ENCODE results near the gene NDST3.
"Not testable (repeated sequence)": the region's sequence is repeated elsewhere in the genome, so short reads cannot be mapped to it uniquely, and the experiment has no call there.

The NDST3 gene

DNA sequence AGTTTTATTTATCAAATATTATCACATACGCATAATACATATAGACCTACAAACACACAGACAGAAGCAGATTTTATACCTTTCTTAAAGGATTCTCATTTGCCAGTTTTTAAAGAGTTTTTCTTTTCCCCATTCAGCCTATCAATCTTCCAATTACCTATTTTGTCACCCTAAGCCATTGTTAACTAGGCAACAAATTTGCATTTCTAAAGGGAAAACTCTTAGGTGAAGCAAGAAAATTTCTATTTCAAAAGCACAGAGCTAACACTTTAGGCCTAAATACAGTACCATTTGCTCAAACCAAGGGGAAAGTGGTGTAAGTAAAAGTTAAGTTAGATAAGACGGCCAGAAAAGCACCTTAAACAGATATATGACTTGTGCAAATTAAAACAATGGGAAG, 156.6 kb downstream of the NDST3 start:
- no peak for DNase-seq

DNA sequence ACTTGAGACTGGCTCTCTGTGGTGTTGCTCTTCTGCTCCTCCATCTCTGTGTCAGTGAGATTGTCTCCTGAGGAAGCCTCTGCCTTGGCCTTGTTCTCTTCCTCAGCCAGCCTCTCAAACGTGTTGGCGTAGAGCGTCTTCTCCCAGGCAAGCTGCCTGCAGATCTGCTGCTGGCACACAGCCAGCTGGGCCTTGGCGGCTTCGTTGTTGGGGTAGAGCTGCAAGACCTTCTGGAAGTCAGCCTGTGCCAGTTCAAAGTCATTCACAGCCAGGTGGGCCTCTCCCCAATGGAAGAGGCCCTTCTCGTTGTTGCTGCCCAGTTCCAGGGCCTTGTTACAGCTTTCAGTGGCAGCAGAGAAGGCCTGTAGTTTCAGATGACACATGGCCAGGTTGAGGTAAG, 159.1 kb downstream of the NDST3 start:
- DNase-seq = no peak

DNA sequence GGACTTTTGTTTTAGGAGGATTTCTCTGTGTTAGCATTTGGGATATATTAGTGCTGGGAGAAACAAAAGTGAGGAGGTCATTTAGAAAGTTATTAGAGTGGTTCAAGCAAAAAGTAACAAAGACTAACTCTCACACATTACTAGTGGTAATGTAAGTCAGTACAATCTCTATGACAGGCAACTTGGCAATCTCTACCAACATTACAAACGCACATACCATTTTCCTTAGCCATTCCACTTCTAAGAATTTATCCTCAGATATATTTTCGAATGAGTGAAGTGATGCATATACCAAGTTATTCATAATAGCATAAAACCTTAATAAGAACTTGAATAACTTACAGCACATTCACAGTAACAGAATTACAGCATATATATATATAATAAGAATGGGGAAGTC, 172.3 kb downstream of the NDST3 start:
- no peak for DNase-seq

DNA sequence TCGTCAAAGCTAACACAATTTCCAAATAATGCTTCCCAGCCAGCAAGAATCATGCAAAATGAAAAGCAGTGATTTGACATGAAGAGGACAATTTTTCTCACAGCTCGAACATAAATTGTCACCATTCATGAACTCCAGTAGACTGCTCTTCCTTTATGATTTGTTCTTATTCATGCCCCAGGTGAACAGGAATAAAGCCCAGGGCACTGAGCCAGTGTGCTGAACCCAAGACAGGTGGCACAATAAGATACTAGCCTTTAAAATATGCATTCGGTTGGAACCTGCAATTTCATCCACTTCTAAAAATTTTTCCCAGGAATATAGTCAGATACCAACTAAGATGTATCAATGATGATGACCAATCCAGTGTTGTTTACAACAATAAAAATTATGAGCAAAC, 178.8 kb downstream of the NDST3 start:
- no peak for DNase-seq

DNA sequence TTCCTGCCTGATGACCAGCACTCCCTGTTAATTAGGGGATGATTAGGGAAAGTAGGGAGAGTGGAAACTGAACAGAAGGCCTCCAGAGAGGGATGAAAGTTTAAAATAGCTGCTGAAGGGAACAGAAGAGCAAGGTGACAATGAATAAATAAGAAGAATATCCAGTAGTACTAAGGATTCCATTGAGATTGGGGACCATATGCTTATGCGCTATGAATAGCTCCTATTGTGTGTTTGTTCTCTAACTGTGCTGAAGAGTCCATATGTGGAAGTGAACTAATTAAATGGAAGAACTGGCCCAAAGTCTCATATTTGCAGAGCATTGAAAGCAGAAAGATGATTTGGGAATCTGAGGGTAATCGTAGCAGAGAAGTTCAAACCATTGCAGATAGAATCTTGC, 181.5 kb downstream of the NDST3 start:
- DNase-seq = no peak

DNA sequence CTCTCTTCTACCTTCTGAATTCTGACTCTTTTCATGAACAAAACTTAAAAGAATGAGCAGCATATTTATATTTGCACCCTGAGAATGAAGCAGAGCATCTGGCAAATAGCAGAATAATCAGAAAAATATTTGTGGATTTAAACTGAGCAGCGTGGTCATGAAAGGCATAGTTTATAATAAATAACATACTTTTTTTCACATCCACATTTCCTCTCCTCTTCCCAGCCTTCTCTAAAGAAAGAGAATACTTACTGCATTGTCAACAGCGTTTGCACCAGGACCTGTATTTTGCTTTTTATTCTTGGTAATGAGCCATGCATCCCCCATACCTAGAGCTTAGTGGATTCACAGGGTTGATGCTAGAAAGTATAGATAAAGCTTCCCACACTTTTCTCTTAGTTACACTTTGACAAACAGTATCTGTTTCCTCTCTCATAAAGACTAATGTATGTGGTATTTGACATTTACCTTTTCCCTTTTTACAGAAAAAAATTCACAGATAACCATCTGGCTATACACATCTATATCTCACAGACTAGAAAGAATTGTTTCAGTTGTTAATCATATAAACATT, 187.0 kb downstream of the NDST3 start:
- DNase-seq = no peak

DNA sequence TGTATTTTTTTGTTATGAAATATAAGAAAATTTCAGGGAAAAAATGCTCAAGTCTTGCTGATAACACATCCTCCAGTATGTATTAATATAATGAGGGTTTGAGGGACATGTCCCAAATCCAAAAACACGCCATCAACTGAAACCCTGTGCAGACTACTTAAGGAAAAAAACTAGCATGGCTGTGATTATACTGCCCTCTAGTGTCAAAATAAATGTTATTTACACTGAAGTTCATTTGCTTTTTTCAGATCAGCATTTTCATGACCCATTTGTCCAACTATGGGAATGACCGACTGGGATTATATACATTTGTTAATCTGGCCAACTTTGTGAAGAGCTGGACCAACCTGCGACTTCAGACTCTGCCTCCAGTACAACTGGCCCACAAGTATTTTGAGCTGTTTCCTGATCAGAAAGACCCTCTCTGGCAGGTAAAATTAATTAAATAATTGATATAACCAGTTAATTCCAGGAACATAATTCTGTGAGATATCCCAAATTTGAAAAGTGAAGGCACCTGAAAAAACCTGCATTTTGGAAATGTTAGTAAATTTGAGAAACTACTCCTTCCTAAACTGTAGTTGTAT, 190.1 kb downstream of the NDST3 start:
- DNase-seq = no peak

DNA sequence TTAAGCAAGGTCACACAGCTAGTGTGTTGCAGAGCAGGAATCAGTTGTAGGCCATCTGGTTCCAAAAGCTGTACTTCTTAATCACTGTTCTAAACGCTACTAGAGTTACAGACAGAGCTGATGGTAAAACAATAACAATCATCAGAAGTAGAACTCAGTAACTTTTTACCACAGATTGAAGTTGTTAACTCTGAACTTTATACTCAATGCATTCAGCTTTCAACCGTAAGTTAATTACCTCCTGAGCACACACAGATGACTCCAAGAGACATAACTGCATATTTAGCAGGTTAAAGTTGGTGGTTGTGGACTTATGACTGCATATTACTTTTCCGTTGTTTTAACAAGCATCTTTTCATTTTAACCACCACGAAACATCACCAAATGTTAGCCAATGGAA, 191.2 kb downstream of the NDST3 start:
- no peak for DNase-seq

DNA sequence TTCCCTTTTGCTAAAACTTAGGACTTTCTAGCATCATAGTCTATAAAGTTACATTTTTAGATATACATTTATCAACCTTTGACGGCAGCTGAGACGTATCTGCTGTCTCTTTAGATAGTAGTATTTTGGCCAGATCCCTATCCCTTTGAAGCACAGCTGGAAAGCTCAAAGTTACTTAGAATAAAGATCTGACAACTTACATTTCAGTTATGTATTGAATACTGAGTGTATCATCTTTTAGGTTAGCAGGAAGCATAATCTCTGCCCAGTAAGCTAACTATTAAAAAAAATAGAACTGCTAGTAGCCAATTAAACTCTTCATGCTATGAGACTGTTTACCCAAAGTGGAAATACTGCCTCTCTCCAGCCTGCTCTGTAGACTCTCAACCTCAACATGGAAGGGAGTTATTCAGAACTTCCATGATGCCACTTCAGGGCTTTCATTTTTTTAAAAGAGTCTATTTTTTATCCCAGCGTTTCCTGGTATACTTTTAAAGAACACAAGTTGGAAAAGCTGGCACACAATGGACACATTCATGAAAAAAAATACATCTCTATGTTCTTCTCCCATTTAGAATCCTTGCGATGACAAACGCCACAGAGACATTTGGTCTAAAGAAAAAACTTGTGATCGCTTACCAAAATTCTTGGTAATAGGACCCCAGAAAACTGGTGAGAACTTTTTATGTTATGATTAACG, 192.2 kb downstream of the NDST3 start:
- DNase-seq = no peak

DNA sequence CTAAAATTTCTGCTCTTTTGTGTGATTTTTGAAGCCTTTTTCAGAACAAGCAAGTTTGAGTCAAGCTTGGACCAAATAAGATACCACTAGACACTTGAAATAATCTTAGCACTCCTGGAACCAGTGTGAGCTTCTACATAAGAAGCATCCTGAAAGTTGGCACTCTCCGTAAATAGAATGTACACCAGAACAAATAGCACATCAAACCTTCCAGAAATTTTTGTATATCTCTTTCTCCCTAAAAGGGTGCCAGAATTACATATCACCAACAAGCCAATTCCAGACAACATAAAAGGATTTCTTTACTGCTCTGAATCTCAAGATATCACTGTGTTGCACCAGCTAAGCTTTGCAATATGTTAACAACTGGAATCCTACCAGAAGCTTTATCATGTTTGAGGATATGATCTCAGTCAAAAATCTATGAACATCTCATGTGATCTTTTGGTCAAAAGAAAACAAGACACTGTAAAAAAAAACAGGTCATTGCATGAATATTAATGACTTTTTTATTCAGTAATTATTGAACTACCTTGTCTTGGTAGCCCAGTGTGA, 201.4 kb downstream of the NDST3 start:
- no peak for DNase-seq

DNA sequence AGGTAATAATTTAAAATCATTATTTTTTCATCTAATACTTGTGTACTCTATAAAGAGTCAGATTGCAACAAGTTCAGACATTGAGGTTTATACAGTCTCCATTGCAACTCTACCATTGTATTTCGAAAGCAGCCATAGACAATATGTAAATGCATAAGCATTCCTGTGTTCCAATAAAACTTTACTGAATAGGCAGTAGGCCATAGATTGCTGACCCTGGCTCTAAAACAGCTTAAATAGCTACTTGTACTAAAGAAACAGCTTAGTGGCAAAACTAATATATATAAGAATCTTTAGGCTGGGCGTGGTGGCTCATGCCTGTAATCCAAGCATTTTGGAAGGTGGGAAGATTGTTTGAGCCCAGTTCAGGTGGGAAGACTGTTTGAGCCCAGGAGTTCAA, 203.2 kb downstream of the NDST3 start:
- no peak for DNase-seq

DNA sequence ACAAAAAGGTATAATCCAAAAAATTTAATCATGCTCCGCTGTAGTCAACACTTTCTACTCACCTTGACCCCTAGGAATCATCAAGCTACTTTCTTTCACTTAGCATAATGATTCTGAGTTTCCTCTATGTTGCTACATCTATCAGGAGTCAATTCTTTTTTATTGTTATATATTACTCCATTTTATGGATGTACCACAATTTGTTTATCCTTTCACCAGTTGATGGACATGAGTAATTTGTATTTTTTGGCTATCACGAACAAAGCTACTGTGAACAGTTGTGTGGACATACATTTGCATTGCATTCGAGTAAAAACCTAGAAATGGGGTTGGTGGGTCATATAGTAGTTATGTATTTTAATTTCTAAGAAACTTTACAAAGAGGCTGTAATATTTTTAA, 215.6 kb downstream of the NDST3 start:
- no peak for DNase-seq

DNA sequence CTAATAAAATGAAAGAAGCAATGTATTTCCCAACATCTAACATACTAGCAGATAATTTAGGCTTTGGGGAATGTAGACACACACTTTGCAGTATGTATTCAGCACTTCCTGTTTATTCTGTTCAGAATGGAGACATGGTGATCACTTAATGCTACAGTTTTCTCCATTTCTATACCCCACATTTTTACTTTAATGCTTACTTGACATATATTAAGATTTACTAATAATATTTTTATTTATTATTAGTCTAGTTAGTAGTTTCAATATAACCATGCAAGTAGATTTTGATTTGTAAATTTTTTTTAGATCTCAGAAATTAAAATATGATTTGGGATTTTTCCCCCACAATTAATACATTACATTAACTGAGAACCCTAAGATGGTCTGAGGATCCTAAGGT, 220.1 kb downstream of the NDST3 start:
- DNase-seq = no peak

DNA sequence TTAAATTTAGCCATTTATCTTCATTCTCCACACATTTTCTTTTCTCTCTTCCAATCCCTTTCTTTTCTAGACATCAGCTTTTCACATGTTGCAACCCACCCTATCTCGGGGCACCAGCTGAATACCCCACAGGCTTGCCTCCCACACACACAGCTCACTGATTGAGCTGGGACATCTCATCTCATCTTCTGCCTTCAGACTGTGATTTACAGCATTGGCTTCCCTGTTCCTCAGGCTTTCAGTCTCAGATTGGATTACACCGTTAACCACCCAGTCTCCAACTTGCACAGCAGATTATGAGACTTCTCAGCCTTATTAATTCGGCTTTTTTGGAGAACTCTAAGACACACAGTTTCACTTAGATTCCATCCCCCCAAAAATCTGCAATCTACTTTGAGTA, 224.8 kb downstream of the NDST3 start:
- no peak for DNase-seq

DNA sequence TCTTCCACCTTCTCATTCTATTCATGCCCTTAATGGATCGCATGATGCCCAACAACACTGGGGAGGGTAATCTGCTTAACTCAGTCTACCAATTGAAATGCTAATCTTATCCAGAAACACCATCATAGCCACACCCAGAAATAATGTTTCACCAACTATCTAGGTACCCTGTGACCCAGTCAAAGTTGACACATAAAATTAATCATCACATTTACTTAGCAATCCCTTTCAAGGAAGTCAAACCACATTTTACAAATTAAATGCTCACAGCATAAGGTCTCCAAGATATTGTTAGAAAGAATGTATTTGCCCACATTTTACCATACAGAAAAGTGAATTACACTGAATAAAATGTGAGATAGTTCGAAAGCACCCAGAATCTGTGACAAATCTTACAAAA, 226.0 kb downstream of the NDST3 start:
- DNase-seq = no peak

DNA sequence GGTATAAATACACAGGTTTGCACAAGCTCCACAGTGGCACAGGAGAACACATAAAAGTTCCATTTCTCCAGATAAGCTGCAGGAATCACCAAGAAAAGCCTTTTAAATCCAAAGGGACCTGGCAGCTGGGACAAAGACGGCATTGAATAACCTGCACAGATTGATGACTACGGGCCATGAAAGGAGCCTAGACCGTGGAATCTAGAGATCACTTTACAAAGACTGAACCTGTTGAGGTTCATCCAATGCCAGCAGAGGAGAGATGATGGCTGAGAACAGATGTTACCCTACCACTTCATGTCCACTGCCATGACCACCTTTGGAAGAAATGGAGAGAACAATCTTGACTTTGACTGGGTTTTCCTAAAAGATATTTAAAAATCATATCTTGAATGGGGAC, 229.8 kb downstream of the NDST3 start:
- no peak for DNase-seq

DNA sequence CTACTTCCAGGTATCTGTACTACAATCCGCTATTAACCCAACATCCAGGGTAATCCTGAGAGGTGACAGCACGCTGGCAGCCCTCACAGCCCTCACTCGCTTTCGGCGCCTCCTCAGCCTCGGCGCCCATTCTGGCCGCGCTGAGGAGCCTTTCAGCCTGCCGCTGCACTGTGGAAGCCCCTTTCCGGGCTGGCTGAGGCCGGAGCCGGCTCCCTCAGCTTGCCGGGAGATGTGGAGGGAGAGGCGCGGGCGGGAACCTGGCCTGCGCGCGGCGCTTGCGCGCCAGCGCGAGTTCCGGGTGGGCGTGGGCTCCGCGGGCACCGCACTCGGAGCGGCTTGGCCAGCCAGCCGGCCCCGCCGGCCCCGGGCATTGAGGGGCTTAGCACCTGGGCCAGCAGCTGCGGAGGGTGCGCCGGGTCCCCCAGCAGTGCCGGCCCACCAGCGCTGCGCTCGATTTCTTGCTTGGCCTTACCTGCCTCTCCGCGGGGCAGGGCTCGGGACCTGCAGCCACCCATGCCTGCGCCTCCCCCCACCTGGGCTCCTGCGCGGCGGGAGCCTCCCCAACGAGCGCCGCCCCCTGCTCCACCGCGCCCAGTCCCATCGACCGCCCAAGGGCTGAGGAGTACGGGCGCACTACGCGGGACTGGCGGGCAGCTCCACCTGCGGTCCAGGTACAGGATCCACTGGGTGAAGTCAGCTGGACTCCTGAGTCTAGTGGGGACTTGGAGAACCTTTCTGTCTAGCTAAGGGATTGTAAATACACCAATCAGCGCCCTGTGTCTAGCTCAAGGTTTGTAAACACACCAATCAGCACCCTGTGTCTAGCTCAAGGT, 231.2 kb downstream of the NDST3 start:
- DNase-seq = no peak

DNA sequence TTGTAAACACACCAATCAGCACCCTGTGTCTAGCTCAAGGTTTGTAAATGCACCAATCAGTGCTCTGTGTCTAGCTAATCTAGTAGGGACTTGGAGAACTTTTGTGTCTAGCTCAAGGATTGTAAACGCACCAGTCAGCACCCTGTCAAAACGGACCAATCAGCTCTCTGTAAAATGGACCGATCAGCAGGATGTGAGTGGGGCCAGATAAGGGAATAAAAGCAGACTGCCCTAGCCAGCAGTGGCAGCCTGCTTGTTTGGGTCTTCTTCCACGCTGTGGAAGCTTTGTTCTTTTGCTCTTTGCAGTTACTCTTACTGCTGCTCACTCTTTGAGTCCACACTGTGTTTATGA, 231.8 kb downstream of the NDST3 start:
- not testable (repeated sequence) for DNase-seq

DNA sequence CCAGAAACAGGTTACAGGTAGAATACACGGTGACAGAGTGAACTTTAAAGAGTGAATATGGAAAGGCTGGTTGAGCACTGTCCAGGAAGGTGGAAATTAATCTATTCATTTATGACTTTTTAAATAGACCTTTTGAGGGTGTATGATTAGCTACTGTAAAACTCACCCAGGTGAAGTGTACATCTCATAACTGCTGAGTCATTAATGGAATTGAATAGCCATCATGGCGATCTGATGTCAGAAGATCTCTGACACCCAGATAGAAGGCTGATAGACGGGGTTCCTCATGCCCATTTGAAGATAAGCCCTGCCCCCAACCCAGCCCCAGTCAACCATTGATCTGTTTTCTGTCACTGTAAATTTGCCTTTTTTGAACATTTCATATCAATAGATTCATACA, 234.5 kb downstream of the NDST3 start:
- no peak for DNase-seq

DNA sequence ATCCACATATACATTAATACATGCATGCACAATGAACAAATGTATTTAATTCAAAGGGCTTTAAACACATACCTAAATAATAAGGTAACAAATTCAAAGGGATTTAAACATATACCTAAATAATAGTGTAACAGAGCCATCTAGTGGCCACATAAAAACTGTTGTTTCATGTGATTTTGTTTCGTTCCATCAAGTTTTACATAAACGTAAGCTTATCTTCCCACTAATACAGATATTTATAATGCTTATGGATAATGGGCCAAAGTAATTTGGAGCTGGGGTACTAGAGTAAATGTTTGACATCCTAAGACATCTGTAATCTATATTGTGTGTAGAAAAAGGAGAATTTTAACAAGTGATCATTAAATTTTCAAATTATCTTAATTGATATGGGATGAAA, 236.2 kb downstream of the NDST3 start:
- no peak for DNase-seq

DNA sequence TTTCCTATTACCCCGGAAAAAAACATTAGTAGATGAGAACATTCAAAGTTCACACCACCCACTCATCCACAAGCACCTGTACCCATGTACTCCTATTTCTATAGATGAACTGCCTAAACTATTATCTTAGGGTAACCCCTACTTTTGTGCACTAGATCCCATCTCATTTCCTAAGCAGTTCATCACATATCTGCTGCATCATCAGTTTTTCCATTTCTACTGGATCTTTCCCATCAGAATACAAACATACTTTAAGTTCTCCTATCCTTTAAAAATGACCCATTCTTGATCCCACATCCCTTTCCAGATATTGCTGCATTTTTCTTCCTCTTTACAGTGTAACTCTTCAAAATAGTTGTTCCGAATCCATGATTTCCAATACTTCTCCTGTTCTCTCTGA, 237.5 kb downstream of the NDST3 start:
- DNase-seq = no peak

DNA sequence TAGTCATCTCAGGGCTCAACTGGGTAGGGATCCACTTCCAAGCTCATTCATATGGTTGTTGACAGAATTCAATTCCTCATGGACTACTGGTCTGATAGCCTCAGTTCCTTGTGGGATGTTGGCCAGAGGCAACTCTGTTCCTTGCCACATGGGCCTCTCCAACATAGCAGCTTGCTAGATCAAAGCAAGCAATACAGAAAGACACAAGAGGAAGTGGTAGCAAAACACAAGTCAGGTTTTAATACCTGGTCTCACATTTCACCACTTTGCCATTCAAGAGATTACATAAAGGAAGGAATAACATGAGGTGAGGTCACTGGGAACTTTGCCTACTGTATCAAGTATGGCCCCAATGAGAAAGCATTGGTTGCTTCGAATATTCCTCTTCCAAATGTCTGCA, 239.4 kb downstream of the NDST3 start:
- DNase-seq = no peak

DNA sequence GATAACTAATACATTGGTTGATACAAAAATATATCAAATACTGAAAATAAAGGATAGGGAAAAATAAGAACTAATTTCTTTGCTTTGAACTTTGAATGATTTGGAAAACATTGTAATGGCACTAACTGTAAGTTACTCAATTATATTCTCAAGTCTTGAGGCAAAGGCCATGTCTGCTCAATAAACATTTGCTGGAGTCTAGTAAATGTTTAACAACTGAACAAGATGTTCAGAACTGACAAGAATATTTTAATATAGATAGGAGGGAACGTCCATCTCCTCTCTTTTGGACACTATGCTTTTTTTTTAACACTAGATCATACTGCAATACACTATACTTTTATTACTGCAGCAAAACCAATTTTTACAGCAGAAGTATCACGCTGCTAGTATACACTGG, 242.3 kb downstream of the NDST3 start:
- DNase-seq = no peak

DNA sequence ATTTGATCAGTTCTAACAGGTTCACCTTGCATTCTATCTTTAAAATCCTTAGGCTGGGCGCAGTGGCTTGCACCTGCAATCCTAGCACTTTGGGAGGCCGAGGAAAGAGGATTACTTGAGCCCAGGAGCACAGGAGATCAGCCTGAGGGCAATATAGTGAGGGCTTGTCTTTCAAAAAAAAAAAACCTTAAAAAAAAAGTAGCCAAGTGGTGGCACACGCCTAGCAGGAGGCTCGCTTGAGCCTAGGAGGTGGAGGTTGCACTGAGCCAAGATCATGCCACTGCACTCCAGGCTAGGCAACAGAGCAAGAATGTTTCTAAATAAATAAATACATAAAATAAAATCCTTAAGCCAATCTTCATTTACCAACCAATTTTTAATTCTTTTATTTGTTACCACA, 243.0 kb downstream of the NDST3 start:
- DNase-seq = no peak

Data from activated CD4-positive, alpha-beta T cell treated with anti-CD3 and anti-CD28 coated beads, Interleukin-2, amount 50 U/mL, for 1 hour (primary cell).